HL-60 (cell line): ENCODE results near the gene ZFHX3.

Experiments used
- REST ChIP-seq: IDR thresholded peaks from 2 replicates; pipeline ENCODE4 v1.6.1; 2012; ENCODE audit warnings: low read depth; ENCODE audit not compliant: insufficient replicate concordance
- TF ChIP-seq, protein P1 (sequence below): IDR thresholded peaks from one replicate; pipeline ENCODE4 v1.5.1; 2011; ENCODE audit warnings: low read length, control low read depth, inconsistent platforms; ENCODE audit not compliant: insufficient read depth

DNA sequence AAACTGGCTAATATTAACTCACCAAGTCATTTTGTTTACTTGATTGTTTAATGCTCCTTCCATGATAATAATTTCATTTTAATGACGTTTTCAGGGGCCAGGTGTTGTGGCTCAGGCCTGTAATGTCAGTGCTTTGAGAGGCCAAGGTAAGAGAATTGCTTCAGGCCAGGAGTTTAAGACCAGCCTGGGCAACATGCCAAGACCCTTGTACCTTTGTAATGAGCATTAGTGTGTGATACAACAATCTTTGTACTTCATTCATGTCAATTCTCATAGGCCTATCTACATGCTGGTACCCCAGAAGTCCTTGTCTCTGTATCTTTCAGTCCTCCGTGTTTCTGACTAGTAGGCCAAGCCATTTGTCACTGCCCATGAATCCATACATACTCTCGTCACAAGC is 296.9 kb downstream of the ZFHX3 start:
- TF ChIP-seq, protein P1, sequence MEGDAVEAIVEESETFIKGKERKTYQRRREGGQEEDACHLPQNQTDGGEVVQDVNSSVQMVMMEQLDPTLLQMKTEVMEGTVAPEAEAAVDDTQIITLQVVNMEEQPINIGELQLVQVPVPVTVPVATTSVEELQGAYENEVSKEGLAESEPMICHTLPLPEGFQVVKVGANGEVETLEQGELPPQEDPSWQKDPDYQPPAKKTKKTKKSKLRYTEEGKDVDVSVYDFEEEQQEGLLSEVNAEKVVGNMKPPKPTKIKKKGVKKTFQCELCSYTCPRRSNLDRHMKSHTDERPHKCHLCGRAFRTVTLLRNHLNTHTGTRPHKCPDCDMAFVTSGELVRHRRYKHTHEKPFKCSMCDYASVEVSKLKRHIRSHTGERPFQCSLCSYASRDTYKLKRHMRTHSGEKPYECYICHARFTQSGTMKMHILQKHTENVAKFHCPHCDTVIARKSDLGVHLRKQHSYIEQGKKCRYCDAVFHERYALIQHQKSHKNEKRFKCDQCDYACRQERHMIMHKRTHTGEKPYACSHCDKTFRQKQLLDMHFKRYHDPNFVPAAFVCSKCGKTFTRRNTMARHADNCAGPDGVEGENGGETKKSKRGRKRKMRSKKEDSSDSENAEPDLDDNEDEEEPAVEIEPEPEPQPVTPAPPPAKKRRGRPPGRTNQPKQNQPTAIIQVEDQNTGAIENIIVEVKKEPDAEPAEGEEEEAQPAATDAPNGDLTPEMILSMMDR: no peak
- TF ChIP-seq REST: no peak
